Keratinocyte (primary cell): ENCODE data around the gene KRTAP20-4. TPM values are rescaled to one million over a fixed set of nuclear protein-coding genes. Genes with fewer than 3 reads are reported as not detected.

Source experiments
- DNase-seq: peaks from one replicate; pipeline ENCODE4 v3.0.0-alpha.2; 2011; ENCODE audit warnings: low read depth, missing footprints, low spot score
- FAIRE-seq: peaks from 2 replicates; lab custom pipeline; 2011; peaks lifted over from hg19 to GRCh38; lab: Jason Lieb, UNC
- H2AFZ ChIP-seq: 2 replicates; pipeline ENCODE4 v1.6.0; 2012; ENCODE audit warnings: low read length, control low read depth, inconsistent platforms; ENCODE audit not compliant: control insufficient read depth
- H3K27ac ChIP-seq: 2 replicates; pipeline ENCODE4 v1.5.1; 2011; ENCODE audit warnings: low read length; ENCODE audit not compliant: control insufficient read depth, insufficient read depth
- H3K27me3 ChIP-seq: 3 replicates; pipeline ENCODE4 v1.6.0; 2011; ENCODE audit warnings: low read length; ENCODE audit not compliant: control insufficient read depth, insufficient read depth; ENCODE audit errors: extremely low read depth
- H3K36me3 ChIP-seq, 2 experiments: 2 replicates in 1 of 2; 3 replicates in 1 of 2; pipeline ENCODE4 v1.5.1; 2011; ENCODE audit warnings: low read length in 2 of 2, mild to moderate bottlenecking in 1 of 2; ENCODE audit not compliant: control insufficient read depth in 2 of 2, insufficient read depth in 2 of 2; ENCODE audit errors: extremely low read depth in 1 of 2
- H3K4me1 ChIP-seq: 3 replicates; pipeline ENCODE4 v1.5.1; 2011; ENCODE audit warnings: low read length; ENCODE audit not compliant: control insufficient read depth, insufficient read depth; ENCODE audit errors: extremely low read depth
- H3K4me2 ChIP-seq: 3 replicates; pipeline ENCODE4 v1.6.0; 2011; ENCODE audit warnings: low read depth, low read length; ENCODE audit not compliant: control insufficient read depth, insufficient read depth; ENCODE audit errors: extremely low read depth
- H3K4me3 ChIP-seq, 3 experiments: fragments of 200-600 bp in 1 of 3; sonication (generic) in 1 of 3; 2 replicates in 2 of 3; 3 replicates in 1 of 3; pipeline ENCODE4 v1.5.1; 2011 to 2016; ENCODE audit warnings: low read length in 3 of 3, mild to moderate bottlenecking in 3 of 3, control low read depth in 2 of 3, inconsistent platforms in 1 of 3, low read depth in 1 of 3, mixed read lengths in 1 of 3, mixed run types in 1 of 3, moderate library complexity in 1 of 3; ENCODE audit not compliant: control insufficient read depth in 2 of 3, insufficient read depth in 2 of 3; ENCODE audit errors: extremely low read depth in 1 of 3
- H3K79me2 ChIP-seq: 2 replicates; pipeline ENCODE4 v1.6.0; 2012; ENCODE audit warnings: low read length; ENCODE audit not compliant: control insufficient read depth, insufficient read depth
- H3K9ac ChIP-seq: 3 replicates; pipeline ENCODE4 v1.6.0; 2011; ENCODE audit warnings: low read length; ENCODE audit not compliant: control insufficient read depth, insufficient read depth; ENCODE audit errors: extremely low read depth
- H3K9me1 ChIP-seq: 3 replicates; pipeline ENCODE4 v1.6.0; 2011; ENCODE audit warnings: low read length; ENCODE audit not compliant: control insufficient read depth, insufficient read depth; ENCODE audit errors: extremely low read depth
- H3K9me3 ChIP-seq: 2 replicates; pipeline ENCODE4 v1.5.1; 2012; ENCODE audit warnings: low read depth, low read length; ENCODE audit not compliant: control insufficient read depth
- H4K20me1 ChIP-seq: 3 replicates; pipeline ENCODE4 v1.6.0; 2011; ENCODE audit warnings: low read length; ENCODE audit not compliant: control insufficient read depth, insufficient read depth; ENCODE audit errors: extremely low read depth
- CTCF ChIP-seq, 3 experiments: IDR thresholded peaks in 1 of 3; conservative IDR thresholded peaks in 1 of 3; optimal IDR thresholded peaks in 1 of 3; 2 replicates in 2 of 3; 3 replicates in 1 of 3; pipeline versions ENCODE3 to v1.5.1; 2011; ENCODE audit warnings: low read length in 3 of 3, mild to moderate bottlenecking in 3 of 3, moderate library complexity in 2 of 3, control low read depth in 1 of 3, inconsistent platforms in 1 of 3; ENCODE audit not compliant: insufficient read depth in 2 of 3; ENCODE audit errors: extremely low read depth in 1 of 3
- EZH2 ChIP-seq: IDR thresholded peaks from one replicate; pipeline ENCODE4 v1.6.1; 2012; ENCODE audit warnings: inconsistent platforms, mild to moderate bottlenecking, low read length, moderate library complexity
- dilution Hi-C: fragments of 300-500 bp; cut with MboI; formaldehyde crosslinking; loops from one replicate; pipeline ENCODE4 v1.7.0; 2020; ENCODE audit warnings: low sequenced_read_pairs; ENCODE audit not compliant: extremely low pct_ligation_motif_present
- polyA plus RNA-seq, 5 experiments: library from polyadenylated mRNA; depleted of rRNA in 3 of 5; stranded (reverse) in 3 of 5; stranded (forward) in 1 of 5; unstranded in 1 of 5; fragments of >200 nt; gene quantifications; 1 replicate in 1 of 5; 2 replicates in 3 of 5; 3 replicates in 1 of 5; pipeline versions ENCODE4 v1.2.1 to v1.2.3, GENCODE V29; 2011 to 2012; ENCODE audit warnings: missing spikeins in 2 of 5, low read depth in 1 of 5, low replicate concordance in 1 of 5
- small RNA-seq, 3 experiments: library from RNA; depleted of rRNA; stranded (forward); fragments of <200 nt; gene quantifications; one replicate each; pipeline ENCODE3, GENCODE V24; 2012; ENCODE audit warnings: low read depth in 3 of 3, low replicate concordance in 1 of 3; ENCODE audit not compliant: insufficient read length in 3 of 3

The KRTAP20-4 gene
- polyA plus RNA-seq, 1 donor (not counting 4 experiments of a cell fraction or from before 2014, with no cell fraction given), result not detected

GRCh38 chr21:30668776-30669175 is 48.3 kb downstream of the KRTAP20-4 start:
- Histone ChIP-seq H3K27me3 (no peaks in the 10 kb centered on the region), H4K20me1 (no peaks in the 10 kb centered on the region), H3K4me1 (no peaks in the 10 kb centered on the region), H3K36me3 (no peaks in the 10 kb centered on the region), H3K9me3 (no peaks in the 10 kb centered on the region), H2AFZ (no peak overlapping the region), H3K4me3 (no peak overlapping the region), H3K27ac (no peak overlapping the region), H3K9me1 (no peaks in the 10 kb centered on the region), H3K4me2 (no peak overlapping the region), H3K79me2 (no peaks in the 10 kb centered on the region), H3K9ac (no peak overlapping the region)
- no peak for TF ChIP-seq EZH2
- no peak for TF ChIP-seq CTCF (optimal IDR thresholded peaks at IDR 0.05 in 1 of 3, IDR thresholded peaks at IDR 0.05 in 1 of 3, conservative IDR thresholded peaks at IDR 0.05 in 1 of 3; ENCODE audit: extremely low read depth in 1 of 3, insufficient read depth in 2 of 3, low read length in 3 of 3)
- no peak for DNase-seq
- no peak for FAIRE-seq
- dilution Hi-C loops, result no loop called here

Small RNA genes within 50 kb of the gene (small RNA-seq; reads per million reads assigned to genes)
- 0 reads per million in 3 experiments for gene KRTAP20-1
- gene KRTAP20-3, result 0 reads per million in 3 experiments
- gene KRTAP20-4, result 0 reads per million in 3 experiments
- 0 reads per million in 3 experiments for gene KRTAP22-1
- gene KRTAP22-2, result 0 reads per million in 3 experiments

Other genes starting within 250 kb of the KRTAP20-4 start
- not detected in 3 replicates for gene KRTAP13-2, start 248.4 kb upstream of the KRTAP20-4 start, polyA plus RNA-seq
- gene KRTAP13-1, start 224.6 kb upstream of the KRTAP20-4 start, polyA plus RNA-seq, result not detected in 3 replicates
- gene KRTAP13-3, start 194.7 kb upstream of the KRTAP20-4 start, polyA plus RNA-seq, result not detected in 3 replicates
- not detected in 3 replicates for gene KRTAP13-4, start 190.4 kb upstream of the KRTAP20-4 start, polyA plus RNA-seq
- gene KRTAP15-1, start 180.4 kb upstream of the KRTAP20-4 start, polyA plus RNA-seq, result not detected in 3 replicates
- 0.44 to 0.72 TPM in 2 of 3 replicates, not detected in the other for gene KRTAP19-1, start 140.3 kb upstream of the KRTAP20-4 start, polyA plus RNA-seq
- gene KRTAP19-2, start 133.2 kb upstream of the KRTAP20-4 start, polyA plus RNA-seq, result not detected in 3 replicates
- not detected in 3 replicates for gene KRTAP19-3, start 128.6 kb upstream of the KRTAP20-4 start, polyA plus RNA-seq
- gene KRTAP19-4, start 123.5 kb upstream of the KRTAP20-4 start, polyA plus RNA-seq, result not detected in 3 replicates
- gene KRTAP19-5, start 118.5 kb upstream of the KRTAP20-4 start, polyA plus RNA-seq, result not detected in 3 replicates
- not detected in 3 replicates for gene KRTAP19-6, start 78.8 kb upstream of the KRTAP20-4 start, polyA plus RNA-seq
- not detected in 3 replicates for gene KRTAP19-7, start 59.3 kb upstream of the KRTAP20-4 start, polyA plus RNA-seq
- not detected in 3 replicates for gene KRTAP22-2, start 30.2 kb upstream of the KRTAP20-4 start, polyA plus RNA-seq
- gene KRTAP6-3, start 28.2 kb upstream of the KRTAP20-4 start, polyA plus RNA-seq, result not detected in 3 replicates
- gene KRTAP6-2, start 21.7 kb upstream of the KRTAP20-4 start, polyA plus RNA-seq, result not detected in 3 replicates
- gene KRTAP22-1, start 19.5 kb upstream of the KRTAP20-4 start, polyA plus RNA-seq, result not detected in 3 replicates
- not detected in 3 replicates for gene KRTAP6-1, start 6.7 kb upstream of the KRTAP20-4 start, polyA plus RNA-seq
- gene KRTAP20-1, start 4.2 kb upstream of the KRTAP20-4 start, polyA plus RNA-seq, result not detected in 3 replicates
- not detected in 3 replicates for gene KRTAP20-2, start 14.6 kb downstream of the KRTAP20-4 start, polyA plus RNA-seq
- not detected in 3 replicates for gene KRTAP20-3, start 22.2 kb downstream of the KRTAP20-4 start, polyA plus RNA-seq
- not detected in 3 replicates for gene KRTAP21-3, start 98.2 kb downstream of the KRTAP20-4 start, polyA plus RNA-seq
- not detected in 3 replicates for gene KRTAP21-2, start 126.6 kb downstream of the KRTAP20-4 start, polyA plus RNA-seq
- not detected in 3 replicates for gene KRTAP21-1, start 134.8 kb downstream of the KRTAP20-4 start, polyA plus RNA-seq
- not detected in 3 replicates for gene KRTAP8-1, start 192.6 kb downstream of the KRTAP20-4 start, polyA plus RNA-seq
- not detected in 3 replicates for gene KRTAP7-1, start 209.1 kb downstream of the KRTAP20-4 start, polyA plus RNA-seq